ENCODE data around the gene PGM2L1. TPM values are rescaled to one million over a fixed set of nuclear protein-coding genes. Genes with fewer than 3 reads are reported as not detected.

The PGM2L1 gene
- total RNA-seq, 4 donors from 2014 or later = 1.2 to 5.8 (median 3.0) TPM

- no peaks in the 10 kb centered on the region for H3K36me3 ChIP-seq
- no peak for DNase-seq
- H3K9me3 ChIP-seq = no peaks in the 10 kb centered on the region
- TF ChIP-seq, protein P1, sequence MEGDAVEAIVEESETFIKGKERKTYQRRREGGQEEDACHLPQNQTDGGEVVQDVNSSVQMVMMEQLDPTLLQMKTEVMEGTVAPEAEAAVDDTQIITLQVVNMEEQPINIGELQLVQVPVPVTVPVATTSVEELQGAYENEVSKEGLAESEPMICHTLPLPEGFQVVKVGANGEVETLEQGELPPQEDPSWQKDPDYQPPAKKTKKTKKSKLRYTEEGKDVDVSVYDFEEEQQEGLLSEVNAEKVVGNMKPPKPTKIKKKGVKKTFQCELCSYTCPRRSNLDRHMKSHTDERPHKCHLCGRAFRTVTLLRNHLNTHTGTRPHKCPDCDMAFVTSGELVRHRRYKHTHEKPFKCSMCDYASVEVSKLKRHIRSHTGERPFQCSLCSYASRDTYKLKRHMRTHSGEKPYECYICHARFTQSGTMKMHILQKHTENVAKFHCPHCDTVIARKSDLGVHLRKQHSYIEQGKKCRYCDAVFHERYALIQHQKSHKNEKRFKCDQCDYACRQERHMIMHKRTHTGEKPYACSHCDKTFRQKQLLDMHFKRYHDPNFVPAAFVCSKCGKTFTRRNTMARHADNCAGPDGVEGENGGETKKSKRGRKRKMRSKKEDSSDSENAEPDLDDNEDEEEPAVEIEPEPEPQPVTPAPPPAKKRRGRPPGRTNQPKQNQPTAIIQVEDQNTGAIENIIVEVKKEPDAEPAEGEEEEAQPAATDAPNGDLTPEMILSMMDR (IDR thresholded peaks at IDR 0.05) = no peak
- no peak for TF ChIP-seq POLR2A (IDR thresholded peaks at IDR 0.05)
- H3K27me3 ChIP-seq = no peaks in the 10 kb centered on the region
- no peak overlapping the region for H3K27ac ChIP-seq
- no peaks in the 10 kb centered on the region for H3K4me1 ChIP-seq
- no peak overlapping the region for H3K4me3 ChIP-seq
These were observed 13.6 kb downstream of the PGM2L1 start for GRCh38 chr11:74384641-74385040.

GRCh38 chr11:74380746-74381439, 17.3 kb downstream of the PGM2L1 start:
- no peak overlapping the region for H3K27ac ChIP-seq
- H3K4me3 ChIP-seq = no peak overlapping the region
- no peaks in the 10 kb centered on the region for H3K4me1 ChIP-seq
- TF ChIP-seq, protein P1 (IDR thresholded peaks at IDR 0.05) = no peak
- TF ChIP-seq POLR2A (IDR thresholded peaks at IDR 0.05) = no peak
- H3K27me3 ChIP-seq = no peaks in the 10 kb centered on the region
- no peaks in the 10 kb centered on the region for H3K9me3 ChIP-seq
- no peaks in the 10 kb centered on the region for H3K36me3 ChIP-seq
- no peak for DNase-seq

GRCh38 chr11:74377689-74378088, 20.5 kb downstream of the PGM2L1 start:
- no peaks in the 10 kb centered on the region for H3K9me3 ChIP-seq
- DNase-seq = no peak
- no peak overlapping the region for H3K27ac ChIP-seq
- no peaks in the 10 kb centered on the region for H3K4me1 ChIP-seq
- H3K27me3 ChIP-seq = no peaks in the 10 kb centered on the region
- no peaks in the 10 kb centered on the region for H3K36me3 ChIP-seq
- TF ChIP-seq, protein P1 (IDR thresholded peaks at IDR 0.05) = no peak
- no peak for TF ChIP-seq POLR2A (IDR thresholded peaks at IDR 0.05)
- no peak overlapping the region for H3K4me3 ChIP-seq

DNA sequence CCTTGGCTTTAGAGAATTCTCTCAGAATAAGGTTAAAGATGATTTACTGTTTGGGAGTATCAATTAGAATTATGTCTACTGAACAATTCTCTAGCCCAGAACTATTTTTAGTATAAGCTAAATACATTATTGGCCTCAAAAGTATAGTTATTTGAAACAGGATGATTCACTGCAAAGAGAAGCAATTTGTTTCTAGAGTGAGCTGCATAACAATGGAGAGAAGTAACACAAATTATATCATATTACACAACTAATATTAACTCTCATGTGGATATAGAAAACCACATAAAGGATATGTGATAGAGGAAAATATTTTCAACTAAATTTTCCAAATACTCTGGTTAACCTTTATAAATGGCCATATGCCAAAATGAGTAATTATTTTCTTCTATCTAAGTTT, 24.9 kb downstream of the PGM2L1 start:
- Histone ChIP-seq H3K4me3 (no peak overlapping the region), H3K27me3 (no peaks in the 10 kb centered on the region), H3K36me3 (no peaks in the 10 kb centered on the region), H3K27ac (no peak overlapping the region), H3K9me3 (no peaks in the 10 kb centered on the region), H3K4me1 (no peaks in the 10 kb centered on the region)
- no peak for DNase-seq
- no peak for TF ChIP-seq POLR2A (IDR thresholded peaks at IDR 0.05)
- TF ChIP-seq, protein P1 (IDR thresholded peaks at IDR 0.05) = no peak

DNA sequence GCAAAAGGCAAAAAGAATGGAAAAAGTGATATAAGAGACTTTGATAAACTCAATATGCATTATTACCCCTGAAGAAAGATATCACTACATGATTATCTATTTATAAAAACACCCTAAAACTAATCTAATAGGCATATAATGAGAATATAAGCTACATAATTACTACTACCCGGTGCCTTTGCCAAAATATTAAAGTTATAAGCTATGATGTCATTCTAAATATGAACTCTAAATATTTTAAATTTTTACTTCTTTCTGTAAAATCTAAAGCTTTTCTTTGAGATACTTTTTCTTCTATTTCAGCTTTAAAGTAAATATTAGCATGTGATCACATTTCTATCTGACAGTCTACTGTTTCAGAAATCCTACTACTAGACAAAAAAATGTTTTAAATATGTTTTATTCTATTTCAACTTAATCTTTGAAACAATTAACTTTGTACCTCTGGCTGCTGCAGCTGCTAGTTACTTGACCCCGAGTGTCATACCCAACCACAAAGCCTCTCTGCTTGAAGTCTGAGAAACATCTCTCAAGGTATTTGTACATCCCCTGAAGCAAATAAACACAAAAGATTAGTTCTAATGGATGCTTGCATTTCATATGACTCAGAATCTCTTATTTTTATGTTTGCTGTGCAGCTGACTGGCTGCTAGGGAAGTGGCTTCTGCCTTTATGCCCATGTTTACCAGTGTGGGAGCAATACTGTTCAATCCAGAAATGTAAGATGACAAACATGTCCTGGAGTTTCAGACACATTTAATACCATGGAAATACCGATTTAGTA, 26.8 kb downstream of the PGM2L1 start:
- no peak overlapping the region for H3K27ac ChIP-seq
- TF ChIP-seq, protein P1 (IDR thresholded peaks at IDR 0.05) = no peak
- TF ChIP-seq POLR2A (IDR thresholded peaks at IDR 0.05) = no peak
- H3K36me3 ChIP-seq = no peaks in the 10 kb centered on the region

More for the DNA sequence above, 26.8 kb downstream of the PGM2L1 start:
- Histone ChIP-seq H3K4me1 (no peaks in the 10 kb centered on the region), H3K27me3 (no peaks in the 10 kb centered on the region), H3K4me3 (no peak overlapping the region), H3K9me3 (no peaks in the 10 kb centered on the region)
- DNase-seq = no peak
